PC-9 (cell line): ENCODE measurements around the gene ADPRM.
"Not testable (repeated sequence)": the region's sequence is repeated elsewhere in the genome, so short reads cannot be mapped to it uniquely, and the experiment has no call there.

Experiments used
- EZH2 ChIP-seq: fragments of 200-600 bp; sonication (generic); IDR thresholded peaks from 2 replicates; pipeline ENCODE4 v1.8.0; 2017; ENCODE audit warnings: antibody characterized with exemption, low read depth
- TF ChIP-seq, protein P1 (sequence below): fragments of 200-600 bp; sonication (generic); conservative IDR thresholded peaks from 2 replicates; pipeline ENCODE4 v1.6.1; 2017; ENCODE audit warnings: mixed run types, antibody characterized with exemption, mild to moderate bottlenecking, moderate library complexity

DNA sequence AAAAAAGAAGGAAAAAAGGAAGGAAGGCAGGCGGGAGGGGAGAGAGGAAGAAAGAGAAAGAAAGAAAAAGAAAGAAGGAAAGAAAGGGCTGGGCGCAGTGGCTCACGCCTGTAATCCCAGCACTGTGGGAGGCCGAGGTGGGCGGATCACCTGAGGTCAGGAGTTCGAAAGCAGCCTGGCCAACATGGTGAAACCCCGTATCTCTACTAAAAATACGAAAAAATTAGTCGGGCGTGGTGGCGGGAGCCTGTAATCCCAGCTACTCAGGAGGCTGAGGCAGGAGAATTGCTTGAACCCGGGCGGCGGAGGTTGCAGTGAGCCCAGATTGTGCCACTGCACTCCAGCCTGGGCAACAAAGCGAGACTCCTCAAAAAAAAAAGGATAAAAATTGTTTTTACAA lies 32.9 kb downstream of the ADPRM start:
- not testable (repeated sequence) for TF ChIP-seq EZH2
- TF ChIP-seq, protein P1, sequence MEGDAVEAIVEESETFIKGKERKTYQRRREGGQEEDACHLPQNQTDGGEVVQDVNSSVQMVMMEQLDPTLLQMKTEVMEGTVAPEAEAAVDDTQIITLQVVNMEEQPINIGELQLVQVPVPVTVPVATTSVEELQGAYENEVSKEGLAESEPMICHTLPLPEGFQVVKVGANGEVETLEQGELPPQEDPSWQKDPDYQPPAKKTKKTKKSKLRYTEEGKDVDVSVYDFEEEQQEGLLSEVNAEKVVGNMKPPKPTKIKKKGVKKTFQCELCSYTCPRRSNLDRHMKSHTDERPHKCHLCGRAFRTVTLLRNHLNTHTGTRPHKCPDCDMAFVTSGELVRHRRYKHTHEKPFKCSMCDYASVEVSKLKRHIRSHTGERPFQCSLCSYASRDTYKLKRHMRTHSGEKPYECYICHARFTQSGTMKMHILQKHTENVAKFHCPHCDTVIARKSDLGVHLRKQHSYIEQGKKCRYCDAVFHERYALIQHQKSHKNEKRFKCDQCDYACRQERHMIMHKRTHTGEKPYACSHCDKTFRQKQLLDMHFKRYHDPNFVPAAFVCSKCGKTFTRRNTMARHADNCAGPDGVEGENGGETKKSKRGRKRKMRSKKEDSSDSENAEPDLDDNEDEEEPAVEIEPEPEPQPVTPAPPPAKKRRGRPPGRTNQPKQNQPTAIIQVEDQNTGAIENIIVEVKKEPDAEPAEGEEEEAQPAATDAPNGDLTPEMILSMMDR: not testable (repeated sequence)
